Neural cell (in vitro differentiated cells): ENCODE measurements around the gene MCOLN1. TPM values are rescaled to one million over a fixed set of nuclear protein-coding genes. Genes with fewer than 3 reads are reported as not detected.

Experiments
- H2AFZ ChIP-seq: fragments of 200-600, 300-800 bp; sonication (generic), shearing (Covaris generic); 2 replicates; pipeline ENCODE4 v1.6.0; 2014; ENCODE audit warnings: low read depth, mild to moderate bottlenecking, antibody characterized with exemption, low read length, moderate library complexity
- H3F3A ChIP-seq: fragments of 200-600 bp; shearing (Covaris generic); 2 replicates; pipeline ENCODE4 v1.6.1; 2016; ENCODE audit warnings: mild to moderate bottlenecking, moderate library complexity, mixed read lengths, antibody characterized with exemption, low read length; ENCODE audit not compliant: insufficient read depth, poor library complexity, severe bottlenecking
- H3K27ac ChIP-seq: fragments of 200-600, 300-800 bp; sonication (generic), shearing (Covaris generic); 2 replicates; pipeline ENCODE4 v1.5.1; 2014; ENCODE audit warnings: mild to moderate bottlenecking, low read length, moderate library complexity
- H3K27me3 ChIP-seq: fragments of 300-800, 200-600 bp; sonication (generic), shearing (Covaris generic); 2 replicates; pipeline ENCODE4 v1.6.0; 2014; ENCODE audit warnings: mild to moderate bottlenecking, low read depth, low read length, moderate library complexity; ENCODE audit not compliant: insufficient read depth
- H3K36me3 ChIP-seq: fragments of 300-800, 200-600 bp; sonication (generic), shearing (Covaris generic); 2 replicates; pipeline ENCODE4 v1.5.1; 2014; ENCODE audit warnings: mild to moderate bottlenecking, antibody characterized with exemption, low read length, moderate library complexity; ENCODE audit not compliant: insufficient read depth
- H3K4me2 ChIP-seq: fragments of 300-800, 200-600 bp; sonication (generic), shearing (Covaris generic); 2 replicates; pipeline ENCODE4 v1.6.0; 2014; ENCODE audit warnings: mild to moderate bottlenecking, low read length
- H3K4me3 ChIP-seq: fragments of 300-800, 200-600 bp; sonication (generic), shearing (Covaris generic); 2 replicates; pipeline ENCODE4 v1.5.1; 2014; ENCODE audit warnings: mild to moderate bottlenecking, low read length, moderate library complexity
- H3K79me2 ChIP-seq: fragments of 200-600 bp; shearing (Covaris generic); replicated peaks from 2 replicates; pipeline ENCODE4 v1.6.0; 2014; ENCODE audit warnings: mild to moderate bottlenecking, low read length, moderate library complexity; ENCODE audit not compliant: insufficient read depth
- H3K9ac ChIP-seq: fragments of 300-800, 200-600 bp; sonication (generic), shearing (Covaris generic); 2 replicates; pipeline ENCODE4 v1.6.1; 2016; ENCODE audit warnings: mild to moderate bottlenecking, low read length, mixed read lengths
- H3K9me2 ChIP-seq: fragments of 200-600 bp; shearing (Covaris generic); 2 replicates; pipeline ENCODE4 v1.6.1; 2016; ENCODE audit warnings: mild to moderate bottlenecking, low read length, mixed read lengths; ENCODE audit not compliant: insufficient read depth
- H3K9me3 ChIP-seq: fragments of 200-600, 300-800 bp; sonication (generic), shearing (Covaris generic); 2 replicates; pipeline ENCODE4 v1.6.1; 2016; ENCODE audit warnings: mild to moderate bottlenecking, mixed run types, low read length, moderate library complexity, mixed read lengths
- H4K20me1 ChIP-seq: fragments of 200-600 bp; shearing (Covaris generic); 2 replicates; pipeline ENCODE4 v1.6.1; 2016; ENCODE audit warnings: mild to moderate bottlenecking, mixed run types; ENCODE audit not compliant: insufficient read depth
- CTCF ChIP-seq: fragments of 450-650 bp; IDR thresholded peaks from 2 replicates; pipeline ENCODE4 v1.5.1; 2014; ENCODE audit warnings: antibody characterized with exemption, mild to moderate bottlenecking, moderate library complexity; ENCODE audit not compliant: poor library complexity, severe bottlenecking
- EP300 ChIP-seq: fragments of 450-650 bp; conservative IDR thresholded peaks from 2 replicates; pipeline ENCODE4 v1.6.1; 2014; ENCODE audit warnings: antibody characterized with exemption, mild to moderate bottlenecking, moderate library complexity; ENCODE audit not compliant: poor library complexity, severe bottlenecking
- EZH2 ChIP-seq: fragments of 200-600, 300-800 bp; shearing (Covaris generic), sonication (generic); IDR thresholded peaks from 2 replicates; pipeline ENCODE4 v1.6.1; 2014; ENCODE audit warnings: antibody characterized with exemption, low read length, borderline replicate concordance, mild to moderate bottlenecking; ENCODE audit not compliant: insufficient read depth, poor library complexity, severe bottlenecking
- MXI1 ChIP-seq: fragments of 450-650 bp; conservative IDR thresholded peaks from 2 replicates; pipeline ENCODE4 v1.6.1; 2014; ENCODE audit warnings: antibody characterized with exemption, mild to moderate bottlenecking; ENCODE audit not compliant: poor library complexity, severe bottlenecking
- POLR2AphosphoS5 ChIP-seq: IDR thresholded peaks from 2 replicates; pipeline ENCODE4 v1.6.1; 2012
- RAD21 ChIP-seq: fragments of 450-650 bp; conservative IDR thresholded peaks from 2 replicates; pipeline ENCODE4 v1.6.1; 2014; ENCODE audit warnings: antibody characterized with exemption, mild to moderate bottlenecking, moderate library complexity
- REST ChIP-seq: IDR thresholded peaks from 2 replicates; pipeline ENCODE4 v1.6.1; 2012; ENCODE audit warnings: borderline replicate concordance
- SMC3 ChIP-seq: fragments of 450-650 bp; conservative IDR thresholded peaks from 2 replicates; pipeline ENCODE4 v1.6.1; 2014; ENCODE audit warnings: antibody characterized with exemption, mild to moderate bottlenecking, moderate library complexity; ENCODE audit not compliant: poor library complexity
- TAF1 ChIP-seq: IDR thresholded peaks from 2 replicates; pipeline ENCODE4 v1.6.1; 2012; ENCODE audit warnings: low read depth
- polyA plus RNA-seq: library from polyadenylated mRNA; depleted of rRNA; stranded (reverse); fragments of >200 nt; gene quantifications from 2 replicates; pipeline ENCODE4 v1.2.3, GENCODE V29; 2014

MCOLN1 gene
- polyA plus RNA-seq, 1 donor from 2014 or later, result 16.9 TPM

- no peaks in the 10 kb centered on the region for H3K9me2 ChIP-seq
- no peaks in the 10 kb centered on the region for H3K36me3 ChIP-seq
- TF ChIP-seq RAD21 (no peak), EP300 (no peak), REST (peak; percentile 88), POLR2AphosphoS5 (peak; percentile 52), MXI1 (peak; percentile 2), EZH2 (no peak), CTCF (peak; percentile 30), TAF1 (peak; percentile 53), SMC3 (no peak)
- peak overlapping the region; percentile 86 for H3K9ac ChIP-seq
- H3K27ac ChIP-seq, result peak overlapping the region; percentile 87
- peak overlapping the region; percentile 69 for H2AFZ ChIP-seq
- no peaks in the 10 kb centered on the region for H4K20me1 ChIP-seq
- peak overlapping the region; percentile 94 for H3K4me3 ChIP-seq
- no peaks in the 10 kb centered on the region for H3K27me3 ChIP-seq
- peak overlapping the region; percentile 92 for H3K4me2 ChIP-seq
- no peaks in the 10 kb centered on the region for H3K9me3 ChIP-seq
- no peaks in the 10 kb centered on the region for H3K79me2 ChIP-seq
- peaks cover 5% of the 10 kb centered on the region for H3F3A ChIP-seq
Measured at GRCh38 chr19:7534531-7535046, 12.2 kb downstream of the MCOLN1 start.

GRCh38 chr19:7535047-7535997, 12.9 kb downstream of the MCOLN1 start, which contains the start of gene PNPLA6:
TSS of gene PNPLA6 (plus strand) at chr19:7535717. CDS start at chr19:7535789, 72 bp downstream.
- no peaks in the 10 kb centered on the region for H4K20me1 ChIP-seq
- peak within 1 kb of the TSS; percentile 80 for H2AFZ ChIP-seq

More at GRCh38 chr19:7535047-7535997, 12.9 kb downstream of the MCOLN1 start, which contains the start of gene PNPLA6:
- Histone ChIP-seq H3K9me3 (no peaks in the 10 kb centered on the region), H3F3A (peaks cover 5% of the 10 kb centered on the region), H3K36me3 (no peaks in the 10 kb centered on the region), H3K27me3 (no peaks in the 10 kb centered on the region), H3K4me2 (peak within 1 kb of the TSS; percentile 92), H3K9me2 (no peaks in the 10 kb centered on the region), H3K79me2 (no peaks in the 10 kb centered on the region), H3K27ac (peak within 1 kb of the TSS; percentile 87), H3K9ac (peak within 1 kb of the TSS; percentile 86), H3K4me3 (peak within 1 kb of the TSS; percentile 94)
- TF ChIP-seq EP300 (peak; percentile 47), TAF1 (no peak), SMC3 (peak; percentile 30), REST (peak; percentile 42), EZH2 (no peak), MXI1 (peak; percentile 79), CTCF (no peak), POLR2AphosphoS5 (peak; percentile 83), RAD21 (no peak)
